ENCODE data around the gene NR1D2.
A peak's percentile ranks its signal among the peaks of the same experiment; 100 is the strongest.

Gene NR1D2

GRCh38 chr3:23976555-23976954, 31.5 kb downstream of the NR1D2 start:
- H3K4ac ChIP-seq (ENCODE audit: low read depth in 1 of 2, low read length in 2 of 2): no peak overlapping the region
- H3K27ac ChIP-seq (ENCODE audit: low read length, poor library complexity, severe bottlenecking): no peak overlapping the region
- no peak overlapping the region for H2BK120ac ChIP-seq (ENCODE audit: low read depth, low read length)
- no peak overlapping the region for H2BK12ac ChIP-seq (ENCODE audit: low read length in 2 of 2)
- H3K4me3 ChIP-seq (ENCODE audit: insufficient read depth in 1 of 2, low read depth in 1 of 2, low read length in 2 of 2): no peak overlapping the region
- no peak overlapping the region for H4K91ac ChIP-seq (ENCODE audit: low read length)
- H3K9ac ChIP-seq (ENCODE audit: low read length): no peak overlapping the region
- H2AK5ac ChIP-seq (ENCODE audit: low read length, severe bottlenecking): no peak overlapping the region
- no peak for DNase-seq
- H3K79me1 ChIP-seq (replicated peaks; ENCODE audit: low read length, poor library complexity, severe bottlenecking): no peaks in the 10 kb centered on the region
- no peak overlapping the region for H2BK15ac ChIP-seq (ENCODE audit: low read depth, poor library complexity, severe bottlenecking)
- no peak overlapping the region for H3K4me2 ChIP-seq (ENCODE audit: low read length, poor library complexity, severe bottlenecking)
- no peak overlapping the region for H3K18ac ChIP-seq (ENCODE audit: low read depth in 1 of 2, low read length in 2 of 2)
- peaks cover 6 to 67% of the 10 kb centered on the region in 2 experiments for H3K36me3 ChIP-seq (ENCODE audit: control insufficient read depth in 1 of 2, insufficient read depth in 2 of 2, low read depth in 1 of 2, low read length in 2 of 2)
- H3K9me3 ChIP-seq (ENCODE audit: control insufficient read depth, low read length): peaks cover 7% of the 10 kb centered on the region
- H2BK5ac ChIP-seq (ENCODE audit: low read depth, low read length, poor library complexity, severe bottlenecking): no peak overlapping the region
- H3K14ac ChIP-seq (ENCODE audit: low read length in 2 of 2): no peak overlapping the region
- no peak overlapping the region for H4K8ac ChIP-seq (ENCODE audit: low read length)
- H3K27me3 ChIP-seq (ENCODE audit: control insufficient read depth in 1 of 2, insufficient read depth in 1 of 2, low read length in 2 of 2): no peaks in the 10 kb centered on the region
- no peaks in the 10 kb centered on the region for H3K4me1 ChIP-seq (ENCODE audit: control insufficient read depth, insufficient read depth, low read depth, low read length)
- no peak overlapping the region for H2AFZ ChIP-seq (ENCODE audit: low read depth, low read length)
- 79% methylated on average over 2 of the region's 4 CpGs for WGBS
- no peak overlapping the region for H3K23ac ChIP-seq (ENCODE audit: low read length in 2 of 2)

- H3K9ac ChIP-seq (ENCODE audit: low read length): peak overlapping the region; percentile 9
- no peak overlapping the region for H3K14ac ChIP-seq (ENCODE audit: low read length in 2 of 2)
- H3K4me3 ChIP-seq (ENCODE audit: insufficient read depth in 1 of 2, low read depth in 1 of 2, low read length in 2 of 2): no peak overlapping the region
- H3K4ac ChIP-seq (ENCODE audit: low read depth in 1 of 2, low read length in 2 of 2): no peak overlapping the region
- DNase-seq: no peak
- H3K9me3 ChIP-seq (ENCODE audit: control insufficient read depth, low read length): peaks cover 7% of the 10 kb centered on the region
- H2BK5ac ChIP-seq (ENCODE audit: low read depth, low read length, poor library complexity, severe bottlenecking): no peak overlapping the region
- H3K4me2 ChIP-seq (ENCODE audit: low read length, poor library complexity, severe bottlenecking): no peak overlapping the region
- no peak overlapping the region for H2BK12ac ChIP-seq (ENCODE audit: low read length in 2 of 2)
- H4K91ac ChIP-seq (ENCODE audit: low read length): no peak overlapping the region
- H3K23ac ChIP-seq (ENCODE audit: low read length in 2 of 2): no peak overlapping the region
- no peaks in the 10 kb centered on the region for H3K79me1 ChIP-seq (replicated peaks; ENCODE audit: low read length, poor library complexity, severe bottlenecking)
- no peak overlapping the region for H4K8ac ChIP-seq (ENCODE audit: low read length)
- H2BK120ac ChIP-seq (ENCODE audit: low read depth, low read length): no peak overlapping the region
- no peak overlapping the region for H3K18ac ChIP-seq (ENCODE audit: low read depth in 1 of 2, low read length in 2 of 2)
- H3K36me3 ChIP-seq (ENCODE audit: control insufficient read depth in 1 of 2, insufficient read depth in 2 of 2, low read depth in 1 of 2, low read length in 2 of 2): peaks cover 6 to 38% of the 10 kb centered on the region in 2 experiments
- H2BK15ac ChIP-seq (ENCODE audit: low read depth, poor library complexity, severe bottlenecking): no peak overlapping the region
- H3K27me3 ChIP-seq (ENCODE audit: control insufficient read depth in 1 of 2, insufficient read depth in 1 of 2, low read length in 2 of 2): no peaks in the 10 kb centered on the region
- H3K27ac ChIP-seq (ENCODE audit: low read length, poor library complexity, severe bottlenecking): no peak overlapping the region
- H2AK5ac ChIP-seq (ENCODE audit: low read length, severe bottlenecking): no peak overlapping the region
- H2AFZ ChIP-seq (ENCODE audit: low read depth, low read length): no peak overlapping the region
- peaks cover 6% of the 10 kb centered on the region for H3K4me1 ChIP-seq (ENCODE audit: control insufficient read depth, insufficient read depth, low read depth, low read length)
These were observed 34.5 kb downstream of the NR1D2 start for GRCh38 chr3:23979569-23979968.

- H3K23ac ChIP-seq (ENCODE audit: low read length in 2 of 2): no peak overlapping the region
- no peak overlapping the region for H2AFZ ChIP-seq (ENCODE audit: low read depth, low read length)
- peak overlapping the region in 1 of 2 experiments; percentile 14 for H3K18ac ChIP-seq (ENCODE audit: low read depth in 1 of 2, low read length in 2 of 2)
- no peak overlapping the region for H2AK5ac ChIP-seq (ENCODE audit: low read length, severe bottlenecking)
- H3K9ac ChIP-seq (ENCODE audit: low read length): no peak overlapping the region
- H2BK15ac ChIP-seq (ENCODE audit: low read depth, poor library complexity, severe bottlenecking): no peak overlapping the region
- peaks cover 5% of the 10 kb centered on the region for H3K9me3 ChIP-seq (ENCODE audit: control insufficient read depth, low read length)
- H4K91ac ChIP-seq (ENCODE audit: low read length): no peak overlapping the region
- H3K4me3 ChIP-seq (ENCODE audit: insufficient read depth in 1 of 2, low read depth in 1 of 2, low read length in 2 of 2): no peak overlapping the region
- 96% methylated on average over 7 of the region's 7 CpGs for WGBS
- peaks cover 6 to 31% of the 10 kb centered on the region in 2 experiments for H3K36me3 ChIP-seq (ENCODE audit: control insufficient read depth in 1 of 2, insufficient read depth in 2 of 2, low read depth in 1 of 2, low read length in 2 of 2)
- no peak overlapping the region for H3K27ac ChIP-seq (ENCODE audit: low read length, poor library complexity, severe bottlenecking)
- H3K27me3 ChIP-seq (ENCODE audit: control insufficient read depth in 1 of 2, insufficient read depth in 1 of 2, low read length in 2 of 2): no peaks in the 10 kb centered on the region
- H2BK12ac ChIP-seq (ENCODE audit: low read length in 2 of 2): no peak overlapping the region
- H3K79me1 ChIP-seq (replicated peaks; ENCODE audit: low read length, poor library complexity, severe bottlenecking): no peaks in the 10 kb centered on the region
- H3K4me1 ChIP-seq (ENCODE audit: control insufficient read depth, insufficient read depth, low read depth, low read length): peaks cover 6% of the 10 kb centered on the region
- H3K4ac ChIP-seq (ENCODE audit: low read depth in 1 of 2, low read length in 2 of 2): no peak overlapping the region
- no peak overlapping the region for H3K14ac ChIP-seq (ENCODE audit: low read length in 2 of 2)
- no peak overlapping the region for H2BK120ac ChIP-seq (ENCODE audit: low read depth, low read length)
- no peak overlapping the region for H4K8ac ChIP-seq (ENCODE audit: low read length)
- DNase-seq: no peak
- H3K4me2 ChIP-seq (ENCODE audit: low read length, poor library complexity, severe bottlenecking): no peak overlapping the region
- no peak overlapping the region for H2BK5ac ChIP-seq (ENCODE audit: low read depth, low read length, poor library complexity, severe bottlenecking)
These were observed 36.0 kb downstream of the NR1D2 start for GRCh38 chr3:23981136-23981535.

GRCh38 chr3:23981955-23982354, 36.9 kb downstream of the NR1D2 start:
- H3K9ac ChIP-seq (ENCODE audit: low read length): no peak overlapping the region
- peaks cover 6% of the 10 kb centered on the region for H3K4me1 ChIP-seq (ENCODE audit: control insufficient read depth, insufficient read depth, low read depth, low read length)
- H3K36me3 ChIP-seq (ENCODE audit: control insufficient read depth in 1 of 2, insufficient read depth in 2 of 2, low read depth in 1 of 2, low read length in 2 of 2): peaks cover 6 to 23% of the 10 kb centered on the region in 2 experiments
- H2BK5ac ChIP-seq (ENCODE audit: low read depth, low read length, poor library complexity, severe bottlenecking): no peak overlapping the region
- no peak overlapping the region for H3K23ac ChIP-seq (ENCODE audit: low read length in 2 of 2)
- DNase-seq: no peak
- 92% methylated on average over 5 of the region's 5 CpGs for WGBS
- no peaks in the 10 kb centered on the region for H3K9me3 ChIP-seq (ENCODE audit: control insufficient read depth, low read length)
- H3K27ac ChIP-seq (ENCODE audit: low read length, poor library complexity, severe bottlenecking): no peak overlapping the region
- H3K79me1 ChIP-seq (replicated peaks; ENCODE audit: low read length, poor library complexity, severe bottlenecking): no peaks in the 10 kb centered on the region
- H4K91ac ChIP-seq (ENCODE audit: low read length): no peak overlapping the region
- no peak overlapping the region for H3K18ac ChIP-seq (ENCODE audit: low read depth in 1 of 2, low read length in 2 of 2)
- H2BK120ac ChIP-seq (ENCODE audit: low read depth, low read length): no peak overlapping the region
- H2AFZ ChIP-seq (ENCODE audit: low read depth, low read length): no peak overlapping the region
- no peak overlapping the region for H3K4ac ChIP-seq (ENCODE audit: low read depth in 1 of 2, low read length in 2 of 2)
- H2AK5ac ChIP-seq (ENCODE audit: low read length, severe bottlenecking): no peak overlapping the region
- H3K14ac ChIP-seq (ENCODE audit: low read length in 2 of 2): no peak overlapping the region
- H3K4me2 ChIP-seq (ENCODE audit: low read length, poor library complexity, severe bottlenecking): no peak overlapping the region
- H2BK12ac ChIP-seq (ENCODE audit: low read length in 2 of 2): peak overlapping the region in 1 of 2 experiments; percentile 39
- H4K8ac ChIP-seq (ENCODE audit: low read length): no peak overlapping the region
- H3K27me3 ChIP-seq (ENCODE audit: control insufficient read depth in 1 of 2, insufficient read depth in 1 of 2, low read length in 2 of 2): no peaks in the 10 kb centered on the region
- no peak overlapping the region for H2BK15ac ChIP-seq (ENCODE audit: low read depth, poor library complexity, severe bottlenecking)
- no peak overlapping the region for H3K4me3 ChIP-seq (ENCODE audit: insufficient read depth in 1 of 2, low read depth in 1 of 2, low read length in 2 of 2)

Data from mesenchymal stem cell (in vitro differentiated cells and primary cell).